Mucosa of gallbladder (tissue), 1 donor: ENCODE results near the gene PAN3. TPM values are rescaled to one million over a fixed set of nuclear protein-coding genes. Genes with fewer than 3 reads are reported as not detected.
"Not testable (repeated sequence)": the region's sequence is repeated elsewhere in the genome, so short reads cannot be mapped to it uniquely, and the experiment has no call there.

Experiments
- DNase-seq: peaks from one replicate; pipeline ENCODE4 v3.0.0-alpha.2; 2020; ENCODE audit warnings: low spot score
- total RNA-seq: library from RNA; stranded (reverse); gene quantifications from one replicate; pipeline ENCODE4 v1.2.1, GENCODE V29; 2021
- donor health status: DM: no; HTN: no; CAD: no.

PAN3 gene
- 36.1 TPM for total RNA-seq

- DNase-seq = peak; percentile 91
Measured at GRCh38 chr13:28138012-28138755, at the start of gene PAN3. TSS of gene PAN3 (plus strand) at chr13:28138545. CDS start at chr13:28138658, 113 bp downstream.

GRCh38 chr13:28089065-28089464, 49.3 kb upstream of the PAN3 start:
- DNase-seq = no peak

- no peak for DNase-seq
Measured at GRCh38 chr13:28092431-28092830, 45.9 kb upstream of the PAN3 start.

- no peak for DNase-seq
Measured at GRCh38 chr13:28093881-28094280, 44.5 kb upstream of the PAN3 start.

GRCh38 chr13:28094306-28094705, 44.0 kb upstream of the PAN3 start:
- DNase-seq = no peak

GRCh38 chr13:28097503-28097902, 40.8 kb upstream of the PAN3 start:
- no peak for DNase-seq

GRCh38 chr13:28099396-28100149, 38.8 kb upstream of the PAN3 start:
- no peak for DNase-seq

GRCh38 chr13:28100150-28101121, 37.9 kb upstream of the PAN3 start, which contains the start of gene FLT3:
TSS of gene FLT3 (minus strand) at chr13:28100576. CDS start at chr13:28100510, 66 bp downstream.
- no peak for DNase-seq

GRCh38 chr13:28101886-28102285, 36.5 kb upstream of the PAN3 start:
- DNase-seq = not testable (repeated sequence)

GRCh38 chr13:28106976-28107375, 31.4 kb upstream of the PAN3 start:
- DNase-seq = no peak

- DNase-seq = no peak
Measured at GRCh38 chr13:28110414-28110813, 27.9 kb upstream of the PAN3 start.

- DNase-seq = no peak
Measured at GRCh38 chr13:28116736-28117135, 21.6 kb upstream of the PAN3 start.

GRCh38 chr13:28117689-28118377, 20.5 kb upstream of the PAN3 start:
- DNase-seq = peak; percentile 51

- no peak for DNase-seq
Measured at GRCh38 chr13:28120317-28120716, 18.0 kb upstream of the PAN3 start.

- DNase-seq = no peak
Measured at GRCh38 chr13:28121224-28121623, 17.1 kb upstream of the PAN3 start.

GRCh38 chr13:28128030-28128429, 10.3 kb upstream of the PAN3 start:
- no peak for DNase-seq

GRCh38 chr13:28128926-28129325, 9.4 kb upstream of the PAN3 start:
- DNase-seq = no peak

- no peak for DNase-seq
Measured at GRCh38 chr13:28129911-28130693, 8.2 kb upstream of the PAN3 start.

- DNase-seq = no peak
Measured at GRCh38 chr13:28131646-28132045, 6.7 kb upstream of the PAN3 start.

GRCh38 chr13:28136916-28137315, 1.4 kb upstream of the PAN3 start:
- DNase-seq = no peak
